ENCODE results near the gene ZFR.

DNA sequence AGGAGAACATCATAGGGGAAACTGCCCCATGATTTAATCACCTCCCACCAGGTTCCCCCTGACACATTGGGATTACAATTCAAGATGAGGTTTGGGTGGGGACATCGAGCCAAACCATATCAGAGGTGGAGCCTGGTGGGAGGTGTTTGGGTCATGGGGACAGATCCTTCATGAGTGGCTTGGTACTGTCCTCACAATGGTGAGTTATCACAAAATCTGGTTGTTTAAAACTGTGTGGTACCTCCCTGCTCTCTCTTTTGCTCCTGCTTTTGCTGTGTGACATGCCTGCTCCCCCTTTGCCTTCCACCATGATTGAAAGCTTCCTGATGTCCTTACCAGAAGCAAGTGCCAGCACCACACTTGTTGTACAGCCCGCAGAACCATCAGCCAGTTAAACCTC, 16.2 kb upstream of the ZFR start:
- TF ChIP-seq CTCF (optimal IDR thresholded peaks at IDR 0.05 in 1 of 3, IDR thresholded peaks at IDR 0.05 in 1 of 3, conservative IDR thresholded peaks at IDR 0.05 in 1 of 3; ENCODE audit: extremely low read depth in 1 of 3, insufficient read depth in 2 of 3, low read length in 3 of 3) (no peak), EZH2 (IDR thresholded peaks at IDR 0.05; ENCODE audit: low read length) (no peak)

All from keratinocyte (primary cell).